BLaER1 (cell line): ENCODE data around the gene SLC25A47.
"Not testable (repeated sequence)": the region's sequence is repeated elsewhere in the genome, so short reads cannot be mapped to it uniquely, and the experiment has no call there.

Source experiments
- H3K27ac ChIP-seq: shearing (Covaris generic); formaldehyde crosslinking; 2 replicates; pipeline ENCODE4 v1.8.1; 2022
- H3K27me3 ChIP-seq: shearing (Covaris generic); formaldehyde crosslinking; 2 replicates; pipeline ENCODE4 v1.8.1; 2022
- H3K36me3 ChIP-seq: shearing (Covaris generic); formaldehyde crosslinking; 2 replicates; pipeline ENCODE4 v1.8.1; 2022
- H3K4me1 ChIP-seq: shearing (Covaris generic); formaldehyde crosslinking; 2 replicates; pipeline ENCODE4 v1.8.1; 2022
- H3K4me2 ChIP-seq: shearing (Covaris generic); formaldehyde crosslinking; 2 replicates; pipeline ENCODE4 v1.8.1; 2022
- H3K4me3 ChIP-seq: shearing (Covaris generic); formaldehyde crosslinking; 2 replicates; pipeline ENCODE4 v1.8.1; 2022
- H3K9ac ChIP-seq: shearing (Covaris generic); formaldehyde crosslinking; 2 replicates; pipeline ENCODE4 v1.8.1; 2022
- H3K9me3 ChIP-seq: shearing (Covaris generic); formaldehyde crosslinking; 2 replicates; pipeline ENCODE4 v1.8.1; 2022
- H4K20me1 ChIP-seq: shearing (Covaris generic); formaldehyde crosslinking; 2 replicates; pipeline ENCODE4 v1.8.1; 2022
- Cebpa-rat ChIP-seq: shearing (Covaris generic); IDR thresholded peaks from 2 replicates; pipeline ENCODE4 v1.8.1; 2022

Gene SLC25A47

GRCh38 chr14:100305324-100306100 lies 17.6 kb upstream of the SLC25A47 start:
- Histone ChIP-seq H3K27me3 (no peaks in the 10 kb centered on the region), H3K9me3 (no peaks in the 10 kb centered on the region), H3K27ac (peak overlapping the region; percentile 98), H3K4me1 (peaks cover 72% of the 10 kb centered on the region), H3K4me3 (peak overlapping the region; percentile 100), H4K20me1 (peaks cover 65% of the 10 kb centered on the region), H3K36me3 (peaks cover 13% of the 10 kb centered on the region), H3K4me2 (peak overlapping the region; percentile 87), H3K9ac (peak overlapping the region; percentile 99)
- TF ChIP-seq Cebpa-rat = no peak

GRCh38 chr14:100306101-100306997 lies 16.8 kb upstream of the SLC25A47 start, which contains the start of gene SLC25A29:
Gene SLC25A29, minus strand, starts transcription at chr14:100306444. Its CDS starts 212 bp downstream, at chr14:100306232.
- no peaks in the 10 kb centered on the region for H3K9me3 ChIP-seq
- peaks cover 13% of the 10 kb centered on the region for H3K36me3 ChIP-seq
- peak within 1 kb of the TSS; percentile 98 for H3K27ac ChIP-seq
- TF ChIP-seq Cebpa-rat = peak; percentile 84
- peak within 1 kb of the TSS; percentile 99 for H3K9ac ChIP-seq
- H3K4me3 ChIP-seq = peak within 1 kb of the TSS; percentile 100
- H3K27me3 ChIP-seq = no peaks in the 10 kb centered on the region
- H3K4me1 ChIP-seq = peaks cover 72% of the 10 kb centered on the region
- H4K20me1 ChIP-seq = peaks cover 58% of the 10 kb centered on the region
- H3K4me2 ChIP-seq = peak within 1 kb of the TSS; percentile 98

GRCh38 chr14:100306998-100307765 lies 16.0 kb upstream of the SLC25A47 start:
- H3K27ac ChIP-seq = peak overlapping the region; percentile 98
- peak overlapping the region; percentile 98 for H3K4me2 ChIP-seq
- H3K9me3 ChIP-seq = no peaks in the 10 kb centered on the region
- H4K20me1 ChIP-seq = peaks cover 53% of the 10 kb centered on the region
- H3K4me1 ChIP-seq = peaks cover 76% of the 10 kb centered on the region
- H3K36me3 ChIP-seq = peaks cover 12% of the 10 kb centered on the region
- no peaks in the 10 kb centered on the region for H3K27me3 ChIP-seq
- H3K9ac ChIP-seq = peak overlapping the region; percentile 99
- TF ChIP-seq Cebpa-rat = no peak
- peak overlapping the region; percentile 100 for H3K4me3 ChIP-seq

- Histone ChIP-seq H3K4me3 (peak overlapping the region; percentile 100), H3K36me3 (peaks cover 7% of the 10 kb centered on the region), H3K4me2 (peak overlapping the region; percentile 98), H3K27ac (peak overlapping the region; percentile 98), H3K9me3 (no peaks in the 10 kb centered on the region), H3K27me3 (no peaks in the 10 kb centered on the region), H3K4me1 (peaks cover 76% of the 10 kb centered on the region), H3K9ac (peak overlapping the region; percentile 99), H4K20me1 (peaks cover 46% of the 10 kb centered on the region)
- TF ChIP-seq Cebpa-rat = no peak
Measured at GRCh38 chr14:100307766-100308426, 15.2 kb upstream of the SLC25A47 start.

- Histone ChIP-seq H4K20me1 (peaks cover 41% of the 10 kb centered on the region), H3K4me1 (peaks cover 77% of the 10 kb centered on the region), H3K9ac (peak overlapping the region; percentile 99), H3K4me3 (peak overlapping the region; percentile 100), H3K4me2 (peak overlapping the region; percentile 98), H3K27ac (peak overlapping the region; percentile 98)
- H3K27me3 ChIP-seq, H3K36me3 ChIP-seq, H3K9me3 ChIP-seq: not testable (repeated sequence)
Measured at GRCh38 chr14:100308427-100308792, 14.7 kb upstream of the SLC25A47 start.

GRCh38 chr14:100309028-100309737 lies 14.0 kb upstream of the SLC25A47 start:
- H3K36me3 ChIP-seq = peaks cover 3% of the 10 kb centered on the region

GRCh38 chr14:100312110-100312876 lies 10.8 kb upstream of the SLC25A47 start:
- peak overlapping the region; percentile 35; the same call in 1 of the 2 replicates for H3K27ac ChIP-seq
- not testable (repeated sequence) for H3K27me3 ChIP-seq, H3K9me3 ChIP-seq, H3K9ac ChIP-seq, H3K36me3 ChIP-seq, H3K4me3 ChIP-seq
- H4K20me1 ChIP-seq = peaks cover 13% of the 10 kb centered on the region; the same call in 1 of the 2 replicates
- peak overlapping the region; percentile 60 for H3K4me2 ChIP-seq
- H3K4me1 ChIP-seq = peaks cover 65% of the 10 kb centered on the region

More at GRCh38 chr14:100309028-100309737, 14.0 kb upstream of the SLC25A47 start:
- Histone ChIP-seq H3K4me1 (peaks cover 73% of the 10 kb centered on the region), H3K4me2 (peak overlapping the region; percentile 98), H3K9ac (peak overlapping the region; percentile 99), H3K27me3 (no peaks in the 10 kb centered on the region), H4K20me1 (peaks cover 33% of the 10 kb centered on the region), H3K27ac (peak overlapping the region; percentile 98), H3K9me3 (no peaks in the 10 kb centered on the region), H3K4me3 (0 out of 2 replicates have a peak overlapping the region, but pooled peaks have one; percentile 100)
- TF ChIP-seq Cebpa-rat = no peak

GRCh38 chr14:100312877-100313400 lies 10.2 kb upstream of the SLC25A47 start:
- TF ChIP-seq Cebpa-rat = no peak
- H3K36me3 ChIP-seq = no peaks in the 10 kb centered on the region
- H3K4me2 ChIP-seq = peak overlapping the region; percentile 60
- H3K9ac ChIP-seq = no peak overlapping the region
- no peaks in the 10 kb centered on the region for H3K9me3 ChIP-seq
- H3K4me1 ChIP-seq = peaks cover 63% of the 10 kb centered on the region
- H3K4me3 ChIP-seq = no peak overlapping the region
- H3K27ac ChIP-seq = no peak overlapping the region
- peaks cover 7% of the 10 kb centered on the region; the same call in 1 of the 2 replicates for H4K20me1 ChIP-seq
- H3K27me3 ChIP-seq = no peaks in the 10 kb centered on the region
